GM20431 (cell line): ENCODE data around the gene ADAM19.

Experiments
- in situ Hi-C: fragments of 300-500 bp; cut with MseI, MboI; formaldehyde crosslinking; loops from one replicate; pipeline ENCODE4 v1.15.0; 2020; ENCODE audit warnings: low sequenced_read_pairs; ENCODE audit not compliant: unreplicated experiment

ADAM19 gene

DNA sequence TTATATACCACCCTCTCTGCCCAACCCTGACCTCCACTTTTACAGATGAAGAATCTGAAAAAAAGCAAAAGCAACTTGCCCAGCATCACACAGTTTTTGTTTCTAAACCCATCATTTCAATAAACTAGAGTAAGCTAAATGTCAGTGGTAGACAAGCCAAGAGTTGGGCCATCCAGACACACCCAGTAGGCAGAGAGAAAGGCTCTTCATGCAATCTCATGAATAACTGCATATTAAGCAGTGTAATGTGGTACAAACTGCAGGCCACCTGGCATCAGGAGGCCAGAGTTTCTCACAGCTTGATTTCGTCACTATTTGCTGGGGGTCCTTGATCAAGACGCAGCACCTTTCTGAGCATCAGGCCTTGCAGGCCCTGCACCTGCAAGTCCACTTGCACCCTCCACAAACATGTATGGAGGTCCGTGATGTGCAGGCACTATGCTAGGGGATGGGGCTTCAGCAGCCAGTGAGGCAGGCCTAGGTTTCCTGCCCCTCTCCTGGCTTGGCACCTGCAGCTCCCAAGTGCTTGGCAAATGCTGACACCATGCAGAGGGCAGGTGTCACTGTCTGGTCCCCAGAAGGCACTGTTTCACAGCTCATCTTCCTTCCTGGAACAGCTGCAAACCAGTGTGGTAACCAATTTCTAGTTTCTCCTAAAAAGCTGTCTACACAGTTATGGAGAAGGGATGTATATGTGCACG is 29.8 kb downstream of the ADAM19 start:
- in situ Hi-C loops, result no loop called here

DNA sequence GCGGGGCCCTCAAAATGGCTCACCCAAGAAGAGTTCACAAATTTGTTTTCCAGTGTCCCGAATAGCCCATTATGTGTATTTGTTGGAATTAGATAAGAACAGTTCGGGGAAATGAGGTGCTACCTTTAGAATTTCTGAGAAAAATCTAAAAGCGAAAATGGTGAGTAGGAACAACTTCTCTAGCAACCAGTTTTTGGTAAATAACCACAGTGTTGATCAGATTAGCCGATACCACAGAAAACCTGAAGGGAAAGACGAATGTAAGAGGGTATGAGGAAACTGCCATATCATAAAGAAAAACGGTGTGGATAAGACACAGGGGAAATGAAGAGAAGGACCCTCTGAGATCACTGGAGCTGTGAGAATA is 31.0 kb downstream of the ADAM19 start:
- in situ Hi-C loops, result no loop called here

DNA sequence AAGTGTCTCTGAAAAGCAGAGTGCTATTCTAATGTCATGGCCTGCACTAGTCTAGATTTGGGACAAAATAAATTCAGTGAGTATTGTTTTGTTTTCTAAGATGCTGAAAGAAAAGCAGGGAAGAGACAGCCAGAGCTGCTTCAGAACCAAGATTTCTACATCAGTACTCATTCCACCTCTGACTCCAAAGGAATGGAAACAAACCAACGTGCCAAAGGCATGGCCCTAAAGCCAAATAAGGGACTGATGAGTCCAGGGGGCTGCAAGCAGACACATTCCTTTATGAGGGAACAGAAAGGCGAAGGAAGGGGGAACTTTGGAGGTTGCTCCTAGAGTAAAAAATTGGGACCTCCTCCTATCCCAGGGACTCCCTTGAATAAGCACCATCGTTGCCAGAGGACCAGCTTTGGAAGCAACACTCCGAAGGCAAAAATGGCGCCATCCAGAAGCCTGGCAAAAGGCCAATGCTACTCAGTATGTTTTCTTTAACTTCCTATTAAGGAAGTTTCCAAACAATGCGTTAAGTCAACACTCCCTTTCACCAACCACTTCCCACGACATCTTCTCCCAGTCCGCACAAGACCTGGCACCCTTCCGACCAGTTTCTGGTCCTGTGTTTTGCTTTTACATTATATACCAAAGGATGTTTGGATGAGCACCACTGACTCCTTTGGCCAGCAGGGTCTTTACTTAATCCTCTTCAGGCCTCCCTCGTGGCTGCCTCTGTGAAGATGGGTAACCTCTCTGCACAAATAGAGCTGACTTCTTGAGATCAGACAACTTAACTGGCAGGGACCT is 31.6 kb downstream of the ADAM19 start:
- in situ Hi-C loops, result no loop called here

- in situ Hi-C loops, result no loop called here
Measured at GRCh38 chr5:157542282-157543000, 33.1 kb downstream of the ADAM19 start.

GRCh38 chr5:157541447-157542118 is 34.0 kb downstream of the ADAM19 start:
- in situ Hi-C loops, result no loop called here

DNA sequence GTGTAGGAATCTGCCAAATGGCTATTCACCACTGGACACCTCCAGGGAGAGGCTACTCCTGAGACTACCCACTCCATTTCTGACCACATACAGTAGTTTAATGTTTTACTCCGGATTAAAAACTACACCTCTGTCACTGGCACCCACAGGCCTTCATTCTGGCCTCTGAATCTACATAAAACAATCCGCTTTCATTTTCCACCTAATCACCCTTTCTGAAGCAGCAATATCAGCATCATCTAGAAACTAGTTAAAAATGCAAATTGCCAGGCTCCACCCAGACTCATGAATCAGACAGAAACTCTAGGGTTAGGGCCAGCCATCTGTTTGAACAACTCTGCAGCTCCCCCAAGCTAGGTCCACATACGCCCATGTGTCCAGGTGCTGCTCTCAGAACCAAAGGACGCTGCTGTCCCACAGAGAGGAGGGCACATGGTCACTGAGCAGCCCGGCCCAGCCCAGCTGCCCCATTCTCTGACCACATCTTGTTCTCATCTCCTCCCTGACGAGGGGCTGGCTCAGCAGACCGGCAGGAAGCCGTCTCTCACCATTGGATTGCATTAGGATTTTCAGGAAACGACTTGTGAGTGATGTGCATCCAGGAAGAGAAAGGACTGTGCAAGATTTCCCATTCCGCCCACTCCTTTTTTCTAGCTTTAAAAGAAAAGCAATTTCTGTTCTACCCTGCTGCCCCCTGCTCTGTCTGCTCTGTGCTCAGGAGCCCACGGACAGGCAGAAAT is 34.7 kb downstream of the ADAM19 start:
- in situ Hi-C loops, result no loop called here

- in situ Hi-C loops, result no loop called here
Measured at GRCh38 chr5:157540124-157540523, 35.5 kb downstream of the ADAM19 start.

GRCh38 chr5:157539503-157540022 is 36.0 kb downstream of the ADAM19 start:
- in situ Hi-C loops, result no loop called here

- in situ Hi-C loops, result no loop called here
Measured at GRCh38 chr5:157538311-157538710, 37.3 kb downstream of the ADAM19 start.

- in situ Hi-C loops, result no loop called here
Measured at GRCh38 chr5:157535042-157535865, 40.3 kb downstream of the ADAM19 start.

DNA sequence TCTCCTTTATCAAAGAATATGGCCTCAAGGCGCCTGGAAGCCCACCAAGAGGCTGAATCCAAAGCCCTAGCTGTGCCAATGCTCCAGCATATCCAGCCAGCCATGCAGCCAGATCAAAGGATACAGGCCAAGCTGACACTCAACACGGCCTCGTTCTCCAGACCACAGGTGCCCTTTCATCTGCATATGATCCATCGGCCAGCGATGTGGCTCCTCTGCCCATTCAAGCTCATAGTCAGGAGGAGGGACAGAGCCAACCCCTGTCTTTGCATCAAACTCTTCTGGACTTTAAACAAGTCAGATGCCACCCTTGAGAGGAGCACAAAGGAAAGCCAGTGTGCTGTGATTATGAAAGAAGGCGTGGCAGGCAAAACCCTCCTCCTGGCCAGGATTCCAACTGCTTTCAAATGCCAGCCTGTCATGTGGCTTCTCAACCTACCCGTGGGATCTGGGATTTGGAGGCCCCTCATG is 42.5 kb downstream of the ADAM19 start:
- in situ Hi-C loops, result no loop called here

DNA sequence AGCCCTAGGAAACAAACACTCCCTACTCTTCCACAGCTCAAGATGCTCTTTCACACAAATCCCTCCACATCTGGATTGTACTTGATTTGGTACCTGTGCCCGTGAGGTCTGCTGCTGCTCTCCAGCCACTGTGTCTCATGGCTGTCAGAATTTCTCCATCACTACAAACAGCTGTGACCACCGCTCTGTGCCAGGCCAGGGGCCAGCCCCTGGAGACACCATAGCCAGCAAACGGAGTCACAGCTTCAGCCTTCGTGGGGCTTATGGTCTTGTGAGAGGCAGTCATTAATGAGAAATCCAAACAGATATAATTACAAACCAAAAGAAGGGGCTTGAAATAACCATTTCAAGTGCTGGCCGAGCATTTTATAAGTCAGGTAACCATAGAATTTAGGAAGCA is 43.6 kb downstream of the ADAM19 start:
- in situ Hi-C loops, result no loop called here

DNA sequence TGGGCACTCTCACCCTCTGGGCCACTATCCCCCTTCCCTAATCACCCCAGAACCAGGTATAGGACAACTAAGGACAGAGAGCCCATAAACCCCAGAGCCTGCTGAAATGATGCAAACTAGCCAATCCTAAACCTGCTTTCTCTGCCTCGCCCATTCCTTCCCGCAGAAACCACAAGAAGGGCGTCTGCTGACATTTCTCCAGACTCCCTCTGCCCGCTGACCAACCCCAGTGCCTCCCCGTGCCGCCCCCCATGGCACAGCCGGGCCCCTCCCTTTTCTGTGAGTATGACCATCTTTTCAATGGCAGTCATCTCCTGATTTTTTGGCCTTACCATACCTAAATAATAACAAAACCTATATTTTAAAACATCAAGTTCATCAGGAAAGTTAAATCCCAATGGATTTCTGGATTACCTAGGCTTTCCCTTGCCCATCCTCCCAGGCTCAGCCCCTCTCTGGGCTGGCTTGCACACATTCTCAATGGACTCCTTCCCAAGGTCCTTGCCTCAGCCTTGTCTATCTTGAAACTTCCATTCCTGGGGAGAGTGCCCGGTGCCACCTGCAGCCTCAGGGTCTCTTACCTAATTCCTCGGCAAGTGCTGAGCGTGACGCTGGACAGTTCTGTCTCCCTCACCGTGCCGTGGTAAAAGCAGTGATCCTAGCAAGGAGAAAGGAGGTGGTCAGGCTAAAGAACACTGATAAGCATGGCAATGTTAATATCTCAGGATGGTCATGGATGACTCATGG is 45.2 kb downstream of the ADAM19 start:
- in situ Hi-C loops, result no loop called here

DNA sequence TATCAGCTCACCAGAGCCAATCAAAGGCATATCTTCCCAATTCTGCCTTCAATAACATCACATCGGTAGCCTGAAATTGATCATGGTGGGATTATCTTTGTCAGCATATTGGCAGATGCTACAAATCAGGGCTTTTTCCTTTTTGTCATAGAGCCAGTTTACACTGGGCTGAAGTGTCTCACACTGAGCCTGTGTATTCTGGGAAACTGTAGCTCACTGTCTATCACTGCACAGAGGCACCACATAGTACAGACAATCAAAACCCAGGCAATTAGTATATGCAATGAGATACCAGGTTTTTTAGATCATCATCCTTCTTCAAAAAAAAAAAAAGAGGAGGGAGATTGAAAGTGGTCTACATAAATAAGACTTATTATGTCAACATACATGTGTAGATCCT is 46.6 kb downstream of the ADAM19 start:
- in situ Hi-C loops, result no loop called here

DNA sequence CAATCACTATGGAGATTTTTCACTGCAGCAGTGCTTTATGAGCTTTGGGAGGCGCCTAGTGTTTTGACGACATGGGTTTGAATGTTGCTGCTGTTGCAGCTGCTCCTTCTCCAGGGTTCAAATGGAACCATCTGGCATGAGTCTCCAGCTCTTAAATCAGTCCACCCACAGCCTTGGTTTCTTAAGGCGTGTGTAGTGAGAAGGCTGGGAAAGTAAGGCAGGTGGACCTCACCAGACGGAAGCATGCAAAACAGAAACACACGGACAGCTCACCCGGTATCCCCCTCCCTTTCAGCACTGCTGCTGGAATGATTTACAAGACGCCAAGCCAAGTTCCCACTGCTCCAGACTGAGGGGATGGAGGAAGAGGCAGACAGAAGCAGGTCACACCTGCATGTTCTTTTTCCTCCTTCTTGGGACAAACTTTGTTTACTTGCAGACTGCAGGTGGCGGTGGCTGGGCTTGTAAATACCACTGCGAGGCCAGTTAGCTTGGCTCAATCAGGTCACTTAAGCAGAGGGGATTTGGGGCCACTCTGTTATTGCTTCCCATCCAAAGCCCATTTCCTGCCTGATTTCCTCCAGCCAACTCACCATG is 47.4 kb downstream of the ADAM19 start:
- in situ Hi-C loops, result no loop called here

DNA sequence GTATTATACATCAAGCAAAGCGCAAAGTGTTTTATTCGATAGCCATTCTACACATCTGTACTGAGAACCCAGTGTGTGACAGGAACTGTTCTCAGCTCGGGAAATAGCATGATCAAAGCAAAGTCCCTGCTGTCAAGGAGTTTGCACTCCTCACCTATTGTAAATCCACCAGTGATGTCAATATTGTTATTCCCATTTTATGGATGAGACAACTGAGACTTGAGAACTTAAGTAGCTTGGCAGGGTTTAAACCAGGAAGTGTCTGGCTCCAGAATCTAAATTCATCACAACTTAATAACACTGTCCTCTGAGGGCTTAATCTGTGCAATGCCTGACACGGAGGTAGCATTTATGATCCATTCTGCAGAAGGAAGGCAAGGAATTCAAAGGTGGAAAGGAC is 50.7 kb downstream of the ADAM19 start:
- in situ Hi-C loops, result no loop called here

- in situ Hi-C loops, result no loop called here
Measured at GRCh38 chr5:157523976-157524375, 51.6 kb downstream of the ADAM19 start.

- in situ Hi-C loops, result no loop called here
Measured at GRCh38 chr5:157521704-157522029, 53.9 kb downstream of the ADAM19 start.
